Panc1 (cell line): ENCODE data around the gene ECT2L.

Experiments used
- POLR2AphosphoS5 ChIP-seq: IDR thresholded peaks from 2 replicates; pipeline ENCODE4 v1.6.1; 2012; ENCODE audit warnings: mild to moderate bottlenecking, low read depth, low read length, moderate library complexity
- REST ChIP-seq, 2 experiments: IDR thresholded peaks; 2 replicates each; pipeline ENCODE4 v1.6.1; 2011 to 2012; ENCODE audit warnings: low read depth in 2 of 2, control low read depth in 1 of 2, low read length in 1 of 2, mild to moderate bottlenecking in 1 of 2, moderate library complexity in 1 of 2; ENCODE audit not compliant: insufficient read depth in 1 of 2
- SIN3A ChIP-seq: IDR thresholded peaks from 2 replicates; pipeline ENCODE4 v1.6.1; 2012; ENCODE audit warnings: low read depth, mild to moderate bottlenecking, low read length, moderate library complexity, borderline replicate concordance; ENCODE audit not compliant: insufficient read depth
- TCF7L2 ChIP-seq: IDR thresholded peaks from 2 replicates; pipeline ENCODE4 v1.6.1; 2011; ENCODE audit warnings: mild to moderate bottlenecking, low read depth, low read length, inconsistent platforms
- TF ChIP-seq, protein P1 (sequence below): fragments of 450-650 bp; IDR thresholded peaks from 2 replicates; pipeline ENCODE4 v1.5.1; 2017; ENCODE audit warnings: mild to moderate bottlenecking

GRCh38 chr6:138833816-138834539 lies 38.1 kb downstream of the ECT2L start:
- TF ChIP-seq, protein P1, sequence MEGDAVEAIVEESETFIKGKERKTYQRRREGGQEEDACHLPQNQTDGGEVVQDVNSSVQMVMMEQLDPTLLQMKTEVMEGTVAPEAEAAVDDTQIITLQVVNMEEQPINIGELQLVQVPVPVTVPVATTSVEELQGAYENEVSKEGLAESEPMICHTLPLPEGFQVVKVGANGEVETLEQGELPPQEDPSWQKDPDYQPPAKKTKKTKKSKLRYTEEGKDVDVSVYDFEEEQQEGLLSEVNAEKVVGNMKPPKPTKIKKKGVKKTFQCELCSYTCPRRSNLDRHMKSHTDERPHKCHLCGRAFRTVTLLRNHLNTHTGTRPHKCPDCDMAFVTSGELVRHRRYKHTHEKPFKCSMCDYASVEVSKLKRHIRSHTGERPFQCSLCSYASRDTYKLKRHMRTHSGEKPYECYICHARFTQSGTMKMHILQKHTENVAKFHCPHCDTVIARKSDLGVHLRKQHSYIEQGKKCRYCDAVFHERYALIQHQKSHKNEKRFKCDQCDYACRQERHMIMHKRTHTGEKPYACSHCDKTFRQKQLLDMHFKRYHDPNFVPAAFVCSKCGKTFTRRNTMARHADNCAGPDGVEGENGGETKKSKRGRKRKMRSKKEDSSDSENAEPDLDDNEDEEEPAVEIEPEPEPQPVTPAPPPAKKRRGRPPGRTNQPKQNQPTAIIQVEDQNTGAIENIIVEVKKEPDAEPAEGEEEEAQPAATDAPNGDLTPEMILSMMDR: no peak
- no peak for TF ChIP-seq POLR2AphosphoS5
- TF ChIP-seq REST (IDR thresholded peaks at IDR 0.05; ENCODE audit: insufficient read depth in 1 of 2, low read depth in 2 of 2, low read length in 1 of 2): no peak
- no peak for TF ChIP-seq TCF7L2
- no peak for TF ChIP-seq SIN3A
